Ammon's horn (tissue), 1 donor: ENCODE measurements around the gene ECEL1.
"Not testable (repeated sequence)": the region's sequence is repeated elsewhere in the genome, so short reads cannot be mapped to it uniquely, and the experiment has no call there.

Experiments used
- DNase-seq: peaks from one replicate; pipeline ENCODE4 v3.0.0-alpha.2; 2016; ENCODE audit warnings: low spot score

Gene ECEL1

DNA sequence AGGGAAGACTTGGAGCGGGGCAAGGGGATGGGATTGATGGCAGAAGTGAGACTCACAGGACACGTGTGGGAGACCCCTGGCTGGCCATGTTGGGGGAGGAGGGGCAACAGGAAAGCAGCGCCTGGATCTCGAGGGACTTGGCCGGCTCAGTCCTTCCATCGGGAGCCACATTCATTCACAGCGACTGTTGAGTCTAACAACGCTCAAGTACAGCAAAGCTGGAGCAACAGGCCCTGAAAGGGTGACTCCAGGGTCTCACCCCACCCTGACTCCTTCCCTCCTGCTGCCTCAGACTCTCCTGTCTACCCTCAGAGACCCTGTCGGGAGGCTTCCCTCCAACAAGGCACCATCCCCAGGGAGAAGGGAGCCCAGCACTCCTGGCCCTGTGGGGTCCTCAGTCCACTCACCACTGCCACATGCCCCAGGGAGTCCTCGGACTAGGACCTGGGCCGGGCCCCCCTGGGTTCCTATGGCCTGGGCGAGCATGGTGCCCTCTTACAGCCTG, 46.4 kb downstream of the ECEL1 start:
- no peak for DNase-seq

DNA sequence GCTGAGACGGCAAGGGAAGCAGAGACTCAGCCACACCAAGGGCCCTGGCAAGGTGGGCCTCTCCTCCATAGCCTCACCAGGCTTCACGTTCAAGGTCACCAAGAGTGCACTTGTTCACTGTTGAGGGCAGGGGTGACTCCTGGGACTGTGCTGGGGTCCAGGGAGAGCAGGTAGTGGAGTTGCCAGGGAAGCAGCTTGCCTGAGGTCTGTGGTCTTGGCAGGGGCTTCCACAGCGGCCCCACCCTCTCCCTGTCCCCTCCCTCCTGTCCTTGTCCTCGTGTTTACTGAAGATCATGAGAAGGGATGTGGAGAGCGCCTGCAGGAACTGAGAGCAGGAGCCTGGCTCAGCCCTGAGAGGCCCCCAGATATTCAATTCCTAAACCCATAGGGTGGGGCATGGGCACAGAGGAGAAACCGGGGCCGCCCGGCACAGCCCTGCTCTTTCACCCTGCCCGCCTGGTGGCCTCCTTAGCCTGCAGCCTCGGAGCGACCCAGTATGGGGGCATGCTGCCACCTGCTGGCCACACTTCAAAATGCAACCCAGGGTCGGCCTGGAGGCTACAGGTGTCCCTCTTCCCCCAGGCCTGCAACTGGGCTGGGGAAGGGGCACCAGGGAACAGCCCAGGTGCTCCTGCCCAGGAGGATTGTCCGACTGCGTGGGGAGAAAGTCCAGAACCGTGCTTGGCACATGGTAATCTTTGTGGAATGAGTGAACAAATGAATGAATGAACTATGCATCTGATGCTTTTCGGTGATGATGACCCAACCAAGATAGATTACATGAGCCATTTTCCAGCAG, 47.2 kb downstream of the ECEL1 start:
- peak; percentile 78 for DNase-seq

DNA sequence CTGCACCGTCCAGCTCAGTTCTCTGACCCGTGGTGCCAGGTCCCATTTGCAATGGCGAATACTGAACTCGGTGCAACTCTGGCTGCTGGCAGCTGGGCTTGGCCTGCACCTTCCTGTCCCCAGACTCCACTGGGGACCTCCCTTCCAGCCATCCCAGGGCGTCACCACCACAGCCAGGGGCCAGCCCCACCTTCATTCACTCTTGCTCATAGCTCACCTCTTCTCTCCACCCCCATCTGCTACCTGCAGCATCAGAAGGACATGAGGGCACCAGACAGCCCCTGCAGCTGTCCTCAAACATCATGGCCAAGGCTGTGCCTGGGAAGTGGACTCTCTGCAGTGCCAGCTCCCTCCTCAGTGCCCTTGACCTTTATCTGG, 47.9 kb downstream of the ECEL1 start:
- DNase-seq = no peak

DNA sequence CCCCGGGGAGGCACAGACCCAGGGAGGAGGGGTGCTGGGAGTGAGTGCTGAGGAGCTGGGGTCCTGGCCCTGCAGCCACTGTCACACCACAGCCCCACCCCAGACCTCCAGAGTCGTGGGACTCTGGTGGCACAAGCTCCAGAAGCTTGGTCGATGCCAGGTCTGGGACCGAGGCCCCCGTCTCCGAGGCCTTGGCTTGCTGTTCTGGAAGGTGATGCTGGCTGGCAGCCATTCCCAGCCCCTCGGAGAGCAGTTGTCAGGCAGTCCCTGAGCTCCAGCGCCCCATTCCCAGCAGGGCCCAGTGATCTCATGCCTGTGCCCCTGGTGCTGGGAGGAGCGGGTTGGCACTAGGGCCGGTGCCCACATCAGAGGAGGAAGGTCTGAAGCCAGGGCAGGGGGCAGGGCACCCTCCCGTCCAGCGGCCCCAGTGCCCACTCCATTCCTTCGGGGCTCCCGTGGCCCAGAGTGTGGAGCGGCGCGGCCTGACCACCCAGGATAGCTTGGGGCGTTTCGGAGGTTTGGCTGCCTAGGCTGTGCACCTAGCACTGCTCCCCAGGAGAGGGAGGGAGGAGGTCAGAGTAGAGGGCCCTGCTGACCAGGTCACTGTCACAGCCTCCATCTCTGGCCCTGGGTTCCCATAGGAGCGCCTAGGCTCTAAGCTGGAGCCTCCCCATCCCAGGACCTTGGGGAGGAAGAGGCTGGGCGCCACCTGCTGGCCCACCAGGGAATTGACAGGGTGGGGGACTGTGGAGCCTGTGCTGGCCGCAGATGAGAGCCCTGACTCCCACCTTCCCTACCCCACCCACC, 48.5 kb downstream of the ECEL1 start:
- DNase-seq = no peak

DNA sequence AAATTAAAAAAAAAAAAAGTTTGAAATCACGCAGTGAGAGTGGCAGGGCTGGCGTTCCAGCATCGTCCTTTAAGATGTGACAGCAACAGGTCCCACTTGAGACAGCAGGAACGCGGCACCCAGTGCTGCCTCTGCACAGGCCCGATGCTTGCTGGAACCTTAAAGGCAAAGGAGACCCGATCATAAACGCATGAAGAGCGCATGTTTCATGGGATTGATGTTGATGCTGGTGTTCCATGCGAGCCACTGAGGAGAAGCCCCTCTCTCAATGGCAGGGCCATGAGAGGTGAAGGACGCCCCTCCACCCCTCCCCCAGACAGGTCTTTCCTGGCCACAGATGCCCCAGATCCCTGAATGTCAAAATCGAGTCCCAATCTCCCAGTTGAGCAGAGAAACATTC, 49.5 kb downstream of the ECEL1 start:
- no peak for DNase-seq

DNA sequence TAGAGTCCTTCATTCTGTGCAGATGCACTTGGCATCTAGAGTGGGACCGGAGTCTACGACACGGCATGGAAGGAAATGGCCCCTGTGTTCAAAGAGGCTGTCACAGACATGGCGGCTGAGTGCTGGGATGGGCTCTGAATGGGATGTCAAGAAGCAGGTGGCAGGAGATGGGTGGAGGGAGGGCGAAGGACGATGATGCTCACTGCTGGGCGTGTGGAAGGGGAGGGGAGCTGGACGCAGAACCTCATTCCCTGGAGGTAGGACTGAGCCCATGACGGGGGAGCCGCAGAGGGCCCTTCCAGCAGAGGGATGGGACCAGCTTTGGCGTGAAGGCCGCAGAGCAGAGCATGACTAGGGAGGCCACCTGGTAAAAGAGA, 50.5 kb downstream of the ECEL1 start:
- no peak for DNase-seq

DNA sequence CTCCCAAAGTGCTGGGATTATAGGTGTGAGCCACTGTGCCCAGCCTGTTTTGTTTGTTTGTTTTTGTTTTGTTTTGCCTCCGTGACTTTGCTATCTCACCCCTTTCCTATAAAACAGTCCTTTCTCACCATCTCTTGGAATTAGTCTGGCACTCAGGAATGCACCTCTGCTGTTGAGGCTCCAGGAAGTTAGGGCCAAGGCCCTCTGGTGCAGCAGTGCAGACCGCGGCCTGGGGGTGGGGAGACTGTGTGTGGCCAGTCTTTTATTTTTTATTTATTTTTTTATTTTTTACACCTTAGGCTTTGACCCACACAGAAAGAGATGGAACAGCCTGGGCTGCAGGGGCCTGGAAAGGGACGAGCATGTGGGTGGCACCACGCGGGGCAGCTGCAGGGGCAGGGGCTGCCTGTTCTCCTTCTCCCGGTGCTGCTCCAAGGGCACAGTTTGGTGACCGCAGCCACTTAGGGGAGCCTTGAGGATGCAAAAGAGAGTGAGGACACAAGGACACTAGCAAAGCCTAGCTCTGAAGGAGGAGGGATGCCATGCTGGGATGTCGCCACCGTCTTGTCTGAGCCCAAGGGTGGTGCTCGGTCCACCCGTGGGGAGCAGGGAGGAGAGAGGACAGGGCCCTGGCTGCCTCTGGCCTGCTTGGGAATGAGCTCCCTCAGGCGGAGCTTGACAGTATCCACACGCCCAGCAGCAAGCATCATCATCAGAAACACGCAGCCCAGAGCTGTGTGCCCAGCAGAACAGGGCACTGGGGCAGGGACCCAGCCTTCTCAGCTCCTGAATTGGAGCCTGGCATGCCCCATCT, 51.0 kb downstream of the ECEL1 start:
- DNase-seq = no peak

DNA sequence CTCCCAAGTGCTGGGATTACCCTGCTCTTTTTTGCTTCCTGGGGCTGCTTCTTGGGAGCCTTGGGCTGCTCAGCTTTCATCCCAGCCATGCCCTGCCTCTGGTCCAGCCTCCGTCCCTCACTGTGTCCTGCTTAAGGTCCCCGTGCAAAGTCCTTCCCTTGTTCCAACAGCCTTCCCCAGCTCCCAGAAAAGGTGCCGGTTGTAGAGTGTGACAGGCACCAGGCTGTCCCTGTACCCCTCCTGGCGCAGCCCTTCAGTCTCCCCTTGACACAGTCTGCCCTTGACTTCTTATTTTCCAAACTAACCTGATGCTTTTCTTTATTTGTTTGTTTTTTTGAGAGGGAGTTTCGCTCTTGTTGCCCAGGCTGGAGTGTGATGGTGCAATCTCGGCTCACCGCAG, 51.8 kb downstream of the ECEL1 start:
- DNase-seq = no peak

DNA sequence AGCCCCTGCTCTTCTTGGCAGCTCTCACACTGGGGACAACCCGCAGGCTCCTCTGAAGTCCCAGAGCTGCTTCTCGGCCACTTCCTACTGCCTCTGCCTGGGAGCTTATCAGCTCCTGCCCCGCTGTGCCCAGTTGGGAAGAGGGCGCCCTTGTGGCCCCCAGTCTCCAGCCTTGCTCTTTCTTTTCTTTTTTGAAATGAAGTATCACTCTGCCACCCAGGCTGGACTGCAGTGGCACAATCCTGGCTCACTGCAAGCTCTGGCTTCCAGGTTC, 52.3 kb downstream of the ECEL1 start:
- DNase-seq = no peak

DNA sequence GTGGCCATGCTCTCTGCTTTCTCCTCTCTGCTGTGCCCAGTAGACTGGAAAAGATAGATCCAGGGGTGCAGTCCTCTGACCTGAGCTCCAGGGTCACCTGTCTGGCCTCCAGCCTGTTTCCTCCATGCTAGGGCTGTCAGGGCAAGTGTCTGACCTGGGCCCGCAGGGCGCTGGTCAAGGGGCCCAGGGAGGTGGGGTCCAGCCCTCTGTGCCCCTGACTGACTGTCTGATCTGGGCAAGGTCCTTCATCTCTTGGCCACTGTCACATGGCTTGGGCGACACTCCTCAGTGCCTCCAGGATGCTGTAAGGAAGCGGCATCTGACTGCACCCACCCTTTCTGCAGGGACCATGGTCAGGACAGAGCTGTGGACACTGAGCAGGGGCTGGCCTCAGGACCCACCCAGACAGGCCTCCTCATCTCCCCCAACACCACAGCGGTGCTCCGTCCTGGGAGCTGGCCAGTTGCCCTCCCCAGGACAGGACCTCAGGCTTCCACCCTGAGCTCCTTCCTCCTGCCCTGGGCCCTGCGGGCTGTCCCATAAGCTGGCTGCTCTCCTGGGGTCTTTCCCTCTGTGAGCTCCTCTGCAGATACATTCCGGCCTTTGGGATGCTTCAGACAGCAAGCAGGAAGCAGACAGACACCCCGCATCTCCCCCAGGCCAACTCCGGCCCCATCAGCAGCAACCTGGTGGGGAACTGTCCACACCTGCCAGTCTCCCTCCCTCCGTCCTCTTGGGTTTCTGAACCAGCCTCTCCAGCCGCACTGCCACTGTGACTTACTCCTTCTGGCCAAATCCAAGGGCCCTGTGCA, 52.9 kb downstream of the ECEL1 start:
- no peak for DNase-seq

DNA sequence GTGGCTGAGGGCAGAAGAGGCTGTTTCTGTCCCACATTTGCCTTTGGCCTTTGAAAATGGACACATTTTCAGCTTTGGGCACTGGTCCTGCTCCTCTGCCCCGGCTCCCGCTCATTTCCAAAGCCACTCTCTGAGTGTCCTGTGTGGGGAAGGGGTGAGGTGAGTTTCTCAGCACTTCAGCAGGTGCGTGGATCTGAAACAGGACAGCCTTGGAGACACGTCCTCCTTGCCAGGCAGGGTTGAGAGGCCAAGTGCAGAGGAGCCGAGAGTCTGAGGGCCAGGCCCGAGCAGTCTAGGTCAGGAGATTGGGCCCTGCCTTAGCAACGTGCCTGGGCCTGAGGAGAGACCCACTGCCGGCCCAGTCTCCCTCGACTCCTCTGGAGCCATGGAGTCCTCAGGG, 53.5 kb downstream of the ECEL1 start:
- no peak for DNase-seq

DNA sequence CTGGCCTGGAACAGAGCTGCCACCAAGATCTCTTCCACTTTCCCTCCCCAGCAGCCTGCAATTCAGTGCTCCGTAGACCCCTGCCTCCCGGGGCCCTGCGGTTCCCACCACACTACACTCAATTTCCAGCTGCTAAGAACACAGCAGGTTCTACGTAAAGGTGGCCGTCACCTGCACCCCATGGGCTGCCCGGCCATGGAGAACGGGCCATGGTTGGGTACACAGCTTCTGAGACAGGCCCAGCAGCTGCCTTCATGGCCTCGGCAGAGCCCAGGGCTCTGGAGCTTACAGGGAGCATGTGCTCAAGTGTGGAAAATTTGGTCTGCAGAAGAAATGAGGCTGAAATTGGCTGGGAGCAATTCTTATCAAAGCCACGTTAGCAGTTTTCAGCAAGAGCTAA, 54.0 kb downstream of the ECEL1 start:
- DNase-seq = not testable (repeated sequence)

DNA sequence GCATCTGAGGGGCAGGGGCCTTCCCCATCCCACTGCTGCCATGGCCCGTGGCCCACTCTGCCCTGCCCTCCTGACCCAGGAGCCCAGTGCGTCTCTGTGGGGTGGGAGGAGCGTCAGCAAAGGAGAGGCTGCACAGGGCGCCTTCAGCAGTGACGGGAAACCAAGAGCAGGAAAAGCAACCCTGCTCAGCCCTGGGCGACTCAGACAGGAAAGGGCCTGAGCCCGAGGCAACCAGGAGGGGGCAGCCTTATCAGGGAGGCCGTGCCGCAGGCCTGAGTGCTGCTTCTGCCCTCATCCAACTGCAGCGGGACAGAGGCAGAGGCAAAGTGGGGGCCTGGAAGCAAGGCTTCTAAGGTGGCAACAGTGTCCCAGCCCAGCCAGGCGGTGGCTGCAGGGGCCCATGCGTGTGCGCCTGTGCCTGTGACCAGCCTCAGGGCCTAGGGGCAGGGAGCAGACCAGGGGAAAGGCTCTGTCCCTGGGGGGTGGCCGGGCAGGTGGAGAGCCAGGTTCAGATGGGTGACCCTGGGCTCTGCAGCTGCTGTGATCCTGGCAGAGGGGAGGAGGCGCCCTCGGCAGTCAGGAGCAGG, 54.9 kb downstream of the ECEL1 start:
- DNase-seq = no peak

DNA sequence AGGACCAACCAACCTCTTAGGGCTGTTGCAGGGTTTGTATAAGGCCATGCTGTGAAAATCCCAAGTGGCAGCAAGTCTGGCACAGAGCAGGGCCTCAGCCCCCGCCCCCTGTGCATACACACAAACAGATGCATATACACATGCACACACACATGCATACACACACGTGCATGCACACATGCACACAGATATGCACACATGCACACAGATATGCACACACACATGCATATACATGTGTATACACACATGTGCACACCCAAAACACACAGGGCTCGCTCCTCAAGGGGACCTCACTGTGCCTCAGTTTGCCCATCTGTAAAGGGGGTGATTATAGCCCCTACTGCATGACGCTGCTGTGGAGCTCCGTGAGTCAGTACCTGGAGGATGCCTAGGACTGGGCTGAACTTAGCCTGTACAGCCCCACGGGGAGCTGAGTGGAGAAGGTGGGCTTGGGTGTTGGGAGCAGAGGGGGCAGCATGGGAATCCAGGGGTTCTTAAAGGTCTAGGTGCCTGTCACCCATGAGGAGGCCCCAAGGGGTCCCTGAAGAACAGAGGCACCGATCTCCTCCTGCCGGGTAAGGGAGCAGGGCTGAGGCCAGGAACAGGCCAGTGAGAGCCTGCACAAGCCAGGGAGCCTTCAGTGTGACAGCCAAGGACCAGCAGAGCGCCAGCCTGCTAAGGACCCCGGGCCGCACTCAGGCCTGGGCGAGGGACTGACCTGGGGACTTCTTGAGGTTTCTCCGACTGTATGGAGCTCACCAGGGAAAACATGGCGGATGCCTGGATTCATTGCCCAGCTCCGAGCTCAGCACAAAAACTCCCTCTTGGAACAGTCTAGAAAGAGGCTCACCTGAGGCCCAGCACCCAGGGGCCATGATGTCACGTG, 55.7 kb downstream of the ECEL1 start:
- DNase-seq = no peak
